SK-N-SH treated with all-trans-retinoic acid at 6 μM for 48 hours (cell line): ENCODE measurements around the gene ARHGAP24.

Source experiments
- ATAC-seq: fragments of 200-7000 bp; cut with Tn5 transposase; 3 replicates; pipeline ENCODE4 v1.9.1; 2020; ENCODE audit warnings: mild to moderate bottlenecking, moderate library complexity
- CSDC2 ChIP-seq: fragments of 250-450 bp; sonication (Bioruptor Pico); IDR thresholded peaks from 2 replicates; pipeline ENCODE4 v1.5.0; 2020; ENCODE audit warnings: mild to moderate bottlenecking, moderate library complexity
- GLIS3 ChIP-seq: fragments of 250-450 bp; sonication (Bioruptor Pico); IDR thresholded peaks from 2 replicates; pipeline ENCODE4 v1.5.0; 2020; ENCODE audit warnings: mild to moderate bottlenecking, moderate library complexity
- ISL1 ChIP-seq: fragments of 250-450 bp; sonication (Bioruptor Pico); IDR thresholded peaks from 2 replicates; pipeline ENCODE4 v2.1.2; 2022; ENCODE audit warnings: mild to moderate bottlenecking, moderate library complexity
- PPARA ChIP-seq: fragments of 250-450 bp; sonication (Bioruptor Pico); IDR thresholded peaks from 2 replicates; pipeline ENCODE4 v1.5.0; 2020; ENCODE audit warnings: mild to moderate bottlenecking, borderline replicate concordance
- TCF4 ChIP-seq: fragments of 250-450 bp; sonication (Bioruptor Pico); IDR thresholded peaks from 2 replicates; pipeline ENCODE4 v1.8.0; 2021; ENCODE audit warnings: mild to moderate bottlenecking, moderate library complexity, borderline replicate concordance
- ZC3H10 ChIP-seq: fragments of 250-450 bp; sonication (Bioruptor Pico); IDR thresholded peaks from 2 replicates; pipeline ENCODE4 v1.5.1; 2021; ENCODE audit warnings: mild to moderate bottlenecking, moderate library complexity
- ZFP30 ChIP-seq: fragments of 450-650 bp; formaldehyde crosslinking; IDR thresholded peaks from 2 replicates; pipeline ENCODE4 v1.5.0; 2022; ENCODE audit warnings: mild to moderate bottlenecking, moderate library complexity
- ZNF565 ChIP-seq: fragments of 450-650 bp; formaldehyde crosslinking; conservative IDR thresholded peaks from 2 replicates; pipeline ENCODE4 v1.5.0; 2020; ENCODE audit warnings: low read depth, mild to moderate bottlenecking, moderate library complexity
- ZNF70 ChIP-seq: fragments of 450-650 bp; formaldehyde crosslinking; IDR thresholded peaks from 2 replicates; pipeline ENCODE4 v1.5.0; 2020; ENCODE audit warnings: mild to moderate bottlenecking, moderate library complexity
- ZNF8 ChIP-seq: fragments of 450-650 bp; formaldehyde crosslinking; IDR thresholded peaks from 2 replicates; pipeline ENCODE4 v1.5.0; 2020; ENCODE audit warnings: mild to moderate bottlenecking, moderate library complexity
- TF ChIP-seq, protein P1 (sequence below): fragments of 250-450 bp; sonication (Bioruptor Pico); IDR thresholded peaks from 2 replicates; pipeline ENCODE4 v1.8.0; 2021; ENCODE audit warnings: low read depth, mild to moderate bottlenecking, moderate library complexity, borderline replicate concordance
- TF ChIP-seq, protein P2 (sequence below): fragments of 250-450 bp; sonication (Bioruptor Pico); IDR thresholded peaks from 2 replicates; pipeline ENCODE4 v1.5.0; 2020; ENCODE audit warnings: mild to moderate bottlenecking, moderate library complexity
- TF ChIP-seq, protein P3 (sequence below): fragments of 250-450 bp; sonication (Bioruptor Pico); IDR thresholded peaks from 2 replicates; pipeline ENCODE4 v1.8.0; 2020; ENCODE audit warnings: mild to moderate bottlenecking, moderate library complexity, borderline replicate concordance
- TF ChIP-seq, protein P4 (sequence below): fragments of 250-450 bp; sonication (Bioruptor Pico); IDR thresholded peaks from 2 replicates; pipeline ENCODE4 v1.5.1; 2020; ENCODE audit warnings: low read depth, mild to moderate bottlenecking, moderate library complexity

ARHGAP24 gene

DNA sequence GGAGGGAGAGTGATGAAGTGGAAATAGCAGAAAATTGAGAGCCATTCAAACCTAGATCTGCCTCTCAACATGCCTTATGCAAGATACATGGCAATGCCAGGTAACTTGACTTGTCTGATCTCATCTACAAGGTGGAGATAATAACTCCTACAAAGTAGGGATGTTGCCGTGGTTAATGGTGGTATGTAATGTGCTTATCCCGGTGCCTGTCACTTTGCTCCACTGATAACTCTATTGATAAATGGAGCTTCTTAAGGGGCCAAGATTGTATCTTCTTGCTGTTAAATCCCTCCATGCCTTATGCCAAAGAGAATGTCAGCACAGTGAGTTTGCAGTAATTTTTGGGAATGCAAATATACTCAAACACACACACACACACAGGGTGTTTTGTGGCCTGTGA lies 529.1 kb downstream of the ARHGAP24 start:
- no peak for ATAC-seq
- TF ChIP-seq, protein P1, sequence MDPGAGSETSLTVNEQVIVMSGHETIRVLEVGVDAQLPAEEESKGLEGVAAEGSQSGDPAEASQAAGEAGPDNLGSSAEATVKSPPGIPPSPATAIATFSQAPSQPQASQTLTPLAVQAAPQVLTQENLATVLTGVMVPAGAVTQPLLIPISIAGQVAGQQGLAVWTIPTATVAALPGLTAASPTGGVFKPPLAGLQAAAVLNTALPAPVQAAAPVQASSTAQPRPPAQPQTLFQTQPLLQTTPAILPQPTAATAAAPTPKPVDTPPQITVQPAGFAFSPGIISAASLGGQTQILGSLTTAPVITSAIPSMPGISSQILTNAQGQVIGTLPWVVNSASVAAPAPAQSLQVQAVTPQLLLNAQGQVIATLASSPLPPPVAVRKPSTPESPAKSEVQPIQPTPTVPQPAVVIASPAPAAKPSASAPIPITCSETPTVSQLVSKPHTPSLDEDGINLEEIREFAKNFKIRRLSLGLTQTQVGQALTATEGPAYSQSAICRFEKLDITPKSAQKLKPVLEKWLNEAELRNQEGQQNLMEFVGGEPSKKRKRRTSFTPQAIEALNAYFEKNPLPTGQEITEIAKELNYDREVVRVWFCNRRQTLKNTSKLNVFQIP, result no peak
- TF ChIP-seq ZNF70 (CRISPR knock-in tag), result no peak
- TF ChIP-seq, protein P2, sequence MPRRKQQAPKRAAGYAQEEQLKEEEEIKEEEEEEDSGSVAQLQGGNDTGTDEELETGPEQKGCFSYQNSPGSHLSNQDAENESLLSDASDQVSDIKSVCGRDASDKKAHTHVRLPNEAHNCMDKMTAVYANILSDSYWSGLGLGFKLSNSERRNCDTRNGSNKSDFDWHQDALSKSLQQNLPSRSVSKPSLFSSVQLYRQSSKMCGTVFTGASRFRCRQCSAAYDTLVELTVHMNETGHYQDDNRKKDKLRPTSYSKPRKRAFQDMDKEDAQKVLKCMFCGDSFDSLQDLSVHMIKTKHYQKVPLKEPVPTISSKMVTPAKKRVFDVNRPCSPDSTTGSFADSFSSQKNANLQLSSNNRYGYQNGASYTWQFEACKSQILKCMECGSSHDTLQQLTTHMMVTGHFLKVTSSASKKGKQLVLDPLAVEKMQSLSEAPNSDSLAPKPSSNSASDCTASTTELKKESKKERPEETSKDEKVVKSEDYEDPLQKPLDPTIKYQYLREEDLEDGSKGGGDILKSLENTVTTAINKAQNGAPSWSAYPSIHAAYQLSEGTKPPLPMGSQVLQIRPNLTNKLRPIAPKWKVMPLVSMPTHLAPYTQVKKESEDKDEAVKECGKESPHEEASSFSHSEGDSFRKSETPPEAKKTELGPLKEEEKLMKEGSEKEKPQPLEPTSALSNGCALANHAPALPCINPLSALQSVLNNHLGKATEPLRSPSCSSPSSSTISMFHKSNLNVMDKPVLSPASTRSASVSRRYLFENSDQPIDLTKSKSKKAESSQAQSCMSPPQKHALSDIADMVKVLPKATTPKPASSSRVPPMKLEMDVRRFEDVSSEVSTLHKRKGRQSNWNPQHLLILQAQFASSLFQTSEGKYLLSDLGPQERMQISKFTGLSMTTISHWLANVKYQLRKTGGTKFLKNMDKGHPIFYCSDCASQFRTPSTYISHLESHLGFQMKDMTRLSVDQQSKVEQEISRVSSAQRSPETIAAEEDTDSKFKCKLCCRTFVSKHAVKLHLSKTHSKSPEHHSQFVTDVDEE (CRISPR knock-in tag), result no peak
- no peak for TF ChIP-seq PPARA
- no peak for TF ChIP-seq GLIS3 (CRISPR knock-in tag)
- no peak for TF ChIP-seq ZFP30
- peak; percentile 33; the same call in 1 of the 2 replicates for TF ChIP-seq ISL1 (CRISPR knock-in tag)

DNA sequence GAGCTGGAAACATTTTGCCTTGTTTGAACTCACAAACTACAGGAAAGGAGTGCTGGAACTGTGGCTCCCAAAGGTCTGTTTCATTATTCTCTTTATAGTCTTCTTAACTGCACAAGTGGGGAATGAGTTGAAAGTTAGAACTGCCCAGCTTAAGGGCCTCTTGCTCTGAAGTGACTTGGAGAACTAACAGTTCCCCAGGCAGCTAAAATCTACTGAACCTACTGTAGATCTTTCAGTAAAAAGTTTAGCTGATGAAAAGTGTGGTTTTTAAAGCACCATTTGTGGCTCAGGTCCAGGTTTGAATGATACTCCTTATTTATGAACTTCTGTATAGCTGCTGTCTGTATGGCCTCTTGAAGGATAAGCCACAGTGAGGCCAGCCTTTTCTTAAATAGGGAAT lies 531.1 kb downstream of the ARHGAP24 start:
- TF ChIP-seq, protein P3, sequence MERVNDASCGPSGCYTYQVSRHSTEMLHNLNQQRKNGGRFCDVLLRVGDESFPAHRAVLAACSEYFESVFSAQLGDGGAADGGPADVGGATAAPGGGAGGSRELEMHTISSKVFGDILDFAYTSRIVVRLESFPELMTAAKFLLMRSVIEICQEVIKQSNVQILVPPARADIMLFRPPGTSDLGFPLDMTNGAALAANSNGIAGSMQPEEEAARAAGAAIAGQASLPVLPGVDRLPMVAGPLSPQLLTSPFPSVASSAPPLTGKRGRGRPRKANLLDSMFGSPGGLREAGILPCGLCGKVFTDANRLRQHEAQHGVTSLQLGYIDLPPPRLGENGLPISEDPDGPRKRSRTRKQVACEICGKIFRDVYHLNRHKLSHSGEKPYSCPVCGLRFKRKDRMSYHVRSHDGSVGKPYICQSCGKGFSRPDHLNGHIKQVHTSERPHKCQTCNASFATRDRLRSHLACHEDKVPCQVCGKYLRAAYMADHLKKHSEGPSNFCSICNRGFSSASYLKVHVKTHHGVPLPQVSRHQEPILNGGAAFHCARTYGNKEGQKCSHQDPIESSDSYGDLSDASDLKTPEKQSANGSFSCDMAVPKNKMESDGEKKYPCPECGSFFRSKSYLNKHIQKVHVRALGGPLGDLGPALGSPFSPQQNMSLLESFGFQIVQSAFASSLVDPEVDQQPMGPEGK (CRISPR knock-in tag), result no peak
- no peak for TF ChIP-seq ZNF8 (CRISPR knock-in tag)
- TF ChIP-seq, all 23 proteins: peak for 0
- no peak for ATAC-seq

DNA sequence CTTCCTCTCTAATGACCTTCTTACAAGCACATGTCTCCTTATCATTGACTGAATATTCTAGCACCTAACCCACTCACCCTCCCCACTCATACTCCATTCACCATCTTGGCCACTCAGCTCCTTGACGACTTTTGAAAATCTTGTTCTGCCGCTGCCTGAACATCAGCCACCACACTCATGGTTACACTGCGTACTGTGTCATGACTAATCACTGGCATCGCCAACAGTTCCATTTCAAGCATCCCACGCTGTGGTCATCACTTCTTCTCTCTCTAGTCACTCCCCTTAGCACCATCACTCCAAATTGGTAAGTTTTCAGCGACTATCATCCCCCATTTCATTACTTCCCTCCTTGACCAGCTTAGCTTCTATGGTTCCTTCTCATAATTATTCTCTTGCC lies 532.1 kb downstream of the ARHGAP24 start:
- ATAC-seq, result no peak
- TF ChIP-seq ZNF565 (CRISPR knock-in tag) (no peak), TCF4 (CRISPR knock-in tag) (no peak)
- TF ChIP-seq, protein P1, result no peak
- TF ChIP-seq, protein P4, sequence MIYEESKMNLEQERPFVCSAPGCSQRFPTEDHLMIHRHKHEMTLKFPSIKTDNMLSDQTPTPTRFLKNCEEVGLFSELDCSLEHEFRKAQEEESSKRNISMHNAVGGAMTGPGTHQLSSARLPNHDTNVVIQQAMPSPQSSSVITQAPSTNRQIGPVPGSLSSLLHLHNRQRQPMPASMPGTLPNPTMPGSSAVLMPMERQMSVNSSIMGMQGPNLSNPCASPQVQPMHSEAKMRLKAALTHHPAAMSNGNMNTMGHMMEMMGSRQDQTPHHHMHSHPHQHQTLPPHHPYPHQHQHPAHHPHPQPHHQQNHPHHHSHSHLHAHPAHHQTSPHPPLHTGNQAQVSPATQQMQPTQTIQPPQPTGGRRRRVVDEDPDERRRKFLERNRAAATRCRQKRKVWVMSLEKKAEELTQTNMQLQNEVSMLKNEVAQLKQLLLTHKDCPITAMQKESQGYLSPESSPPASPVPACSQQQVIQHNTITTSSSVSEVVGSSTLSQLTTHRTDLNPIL, result no peak
- TF ChIP-seq, protein P3 (CRISPR knock-in tag), result no peak

DNA sequence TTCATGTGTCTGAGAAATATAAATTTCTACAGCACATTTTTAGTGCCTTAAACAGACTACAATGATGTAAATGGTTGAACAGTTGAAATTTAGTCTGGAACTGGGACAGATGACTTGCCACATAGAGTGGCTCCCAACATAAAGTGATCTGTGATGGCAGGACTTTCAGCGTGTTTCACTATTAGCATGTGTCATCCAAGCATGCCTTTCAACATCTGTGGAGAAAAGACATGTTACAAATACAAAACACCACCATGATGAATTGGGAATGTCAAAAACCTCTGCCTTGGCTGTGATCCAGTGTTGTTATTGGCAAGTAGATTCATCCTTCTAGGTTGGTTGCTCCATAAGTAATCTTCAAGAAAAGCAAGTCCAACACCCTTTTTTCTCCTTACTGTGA lies 536.2 kb downstream of the ARHGAP24 start:
- ATAC-seq, result no peak
- TF ChIP-seq, protein P1, result no peak
- no peak for TF ChIP-seq CSDC2 (CRISPR knock-in tag)
- TF ChIP-seq ZC3H10, result no peak
- peak; percentile 85 for TF ChIP-seq ISL1 (CRISPR knock-in tag)
- TF ChIP-seq, all 23 proteins: peak for 1
